ENCODE results near the gene PTGFRN.

- TF ChIP-seq ZNF274 (IDR thresholded peaks at IDR 0.05; ENCODE audit: low read depth, low read length): no peak
- TF ChIP-seq SUZ12 (IDR thresholded peaks at IDR 0.05; ENCODE audit: extremely low read depth, insufficient read depth, insufficient read length): no peak
These were observed 39.4 kb upstream of the PTGFRN start for GRCh38 chr1:116870300-116870699.
